ENCODE measurements around the gene OS9. TPM values are rescaled to one million over a fixed set of nuclear protein-coding genes. Genes with fewer than 3 reads are reported as not detected.

Gene OS9
- total and polyA plus RNA-seq, 2 of the 4 experiments (the other 2 are of a cell fraction) = 159 to 272 TPM

GRCh38 chr12:57741413-57741789 is 47.5 kb downstream of the OS9 start:
- POLR2A ChIA-PET (ENCODE audit: unreplicated experiment) = no interaction called here
- CTCF ChIA-PET = no interaction called here

More at GRCh38 chr12:57741413-57741789, 47.5 kb downstream of the OS9 start:
- Histone ChIP-seq H2AK9ac (replicated peaks; ENCODE audit: low read depth, low read length, poor library complexity) (no peak overlapping the region), H3K27me3 (ENCODE audit: control insufficient read depth, insufficient read depth, low read length) (peaks cover 55% of the 10 kb centered on the region), H4K20me1 (ENCODE audit: insufficient read depth, low read length) (0 out of 2 replicates have a peak, but pooled peaks cover 3% of the 10 kb centered on the region), H3K36me3 (ENCODE audit: control insufficient read depth, insufficient read depth, low read length) (peaks cover 1% of the 10 kb centered on the region; the same call in 1 of the 2 replicates), H3K23ac (ENCODE audit: low read depth, low read length) (no peak overlapping the region), H3K4me1 (ENCODE audit: control insufficient read depth, insufficient read depth, low read length) (peaks cover 6% of the 10 kb centered on the region), H3K4me2 (ENCODE audit: low read depth, low read length) (no peak overlapping the region), H2BK120ac (ENCODE audit: low read depth, low read length) (no peak overlapping the region), H3K27ac (ENCODE audit: insufficient read depth, low read length) (no peak overlapping the region), H3K9me1 (ENCODE audit: insufficient read depth, low read length) (peaks cover 6% of the 10 kb centered on the region), H2AFZ (replicated peaks; ENCODE audit: low read length, poor library complexity) (no peak overlapping the region), H4K5ac (ENCODE audit: low read depth, low read length) (no peak overlapping the region), H2BK20ac (ENCODE audit: low read depth, low read length) (no peak overlapping the region), H4K91ac (ENCODE audit: insufficient read depth, low read depth, low read length) (no peak overlapping the region), H3K4ac (ENCODE audit: low read depth, low read length) (no peak overlapping the region), H3K18ac (ENCODE audit: low read depth, low read length) (no peak overlapping the region), H3K9ac (ENCODE audit: low read depth, low read length) (no peak overlapping the region), H2BK15ac (ENCODE audit: low read depth, low read length) (no peak overlapping the region), H3K56ac (ENCODE audit: extremely low read depth, insufficient read depth, low read length) (no peak overlapping the region), H3K4me3 (ENCODE audit: insufficient read depth, low read depth, low read length) (no peak overlapping the region), H2AK5ac (ENCODE audit: low read depth, low read length) (no peak overlapping the region), H3K9me3 (ENCODE audit: control insufficient read depth, insufficient read depth, low read length) (peaks cover 2% of the 10 kb centered on the region; the same call in 1 of the 2 replicates), H4K8ac (ENCODE audit: low read depth in 2 of 2, low read length in 2 of 2) (no peak overlapping the region), H3K79me1 (ENCODE audit: low read depth in 1 of 2, low read length in 2 of 2) (peaks cover 10 to 19% of the 10 kb centered on the region in 2 experiments; a peak in 3 of 4 replicates), H2BK5ac (ENCODE audit: low read depth, low read length, poor library complexity, severe bottlenecking) (no peak overlapping the region), H3K14ac (replicated peaks; ENCODE audit: low read depth, low read length) (no peak overlapping the region)
- DNase-seq = no peak
- TF ChIP-seq RFX5 (IDR thresholded peaks at IDR 0.05; ENCODE audit: low read depth, low read length) (no peak), BHLHE40 (IDR thresholded peaks at IDR 0.05; ENCODE audit: low read depth, low read length) (no peak), FOS (IDR thresholded peaks at IDR 0.05; ENCODE audit: low read depth, low read length) (no peak), NFE2L2 (IDR thresholded peaks at IDR 0.05; ENCODE audit: low read depth, low read length) (no peak), MAZ (IDR thresholded peaks at IDR 0.05; ENCODE audit: borderline replicate concordance, low read depth, low read length) (no peak), MXI1 (IDR thresholded peaks at IDR 0.05; ENCODE audit: borderline replicate concordance, low read depth, low read length) (no peak)
- TF ChIP-seq, protein P1, sequence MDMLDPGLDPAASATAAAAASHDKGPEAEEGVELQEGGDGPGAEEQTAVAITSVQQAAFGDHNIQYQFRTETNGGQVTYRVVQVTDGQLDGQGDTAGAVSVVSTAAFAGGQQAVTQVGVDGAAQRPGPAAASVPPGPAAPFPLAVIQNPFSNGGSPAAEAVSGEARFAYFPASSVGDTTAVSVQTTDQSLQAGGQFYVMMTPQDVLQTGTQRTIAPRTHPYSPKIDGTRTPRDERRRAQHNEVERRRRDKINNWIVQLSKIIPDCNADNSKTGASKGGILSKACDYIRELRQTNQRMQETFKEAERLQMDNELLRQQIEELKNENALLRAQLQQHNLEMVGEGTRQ (IDR thresholded peaks at IDR 0.05; ENCODE audit: low read depth, low read length) = no peak
- TF ChIP-seq, protein P2, sequence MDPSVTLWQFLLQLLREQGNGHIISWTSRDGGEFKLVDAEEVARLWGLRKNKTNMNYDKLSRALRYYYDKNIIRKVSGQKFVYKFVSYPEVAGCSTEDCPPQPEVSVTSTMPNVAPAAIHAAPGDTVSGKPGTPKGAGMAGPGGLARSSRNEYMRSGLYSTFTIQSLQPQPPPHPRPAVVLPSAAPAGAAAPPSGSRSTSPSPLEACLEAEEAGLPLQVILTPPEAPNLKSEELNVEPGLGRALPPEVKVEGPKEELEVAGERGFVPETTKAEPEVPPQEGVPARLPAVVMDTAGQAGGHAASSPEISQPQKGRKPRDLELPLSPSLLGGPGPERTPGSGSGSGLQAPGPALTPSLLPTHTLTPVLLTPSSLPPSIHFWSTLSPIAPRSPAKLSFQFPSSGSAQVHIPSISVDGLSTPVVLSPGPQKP (IDR thresholded peaks at IDR 0.05; ENCODE audit: borderline replicate concordance, low read depth, low read length) = no peak
- in situ Hi-C loops (cut with MboI; ENCODE audit: low sequenced_read_pairs) (no loop called here), dilution Hi-C loops (cut with HindIII; ENCODE audit: low sequenced_read_pairs, unreplicated experiment) (no loop called here), intact Hi-C loops (cut with micrococcal nuclease) (no loop called here)
- ATAC-seq (ENCODE audit: low read depth) = no peak
- no CpG with 5 or more reads among the region's 1 CpG for WGBS, 2 experiments (ENCODE audit: extremely low coverage in 2 of 2, insufficient read length in 1 of 2)
- BruUV-seq (replicated peaks) = no TSS peak

Measured in IMR-90 (cell line).